NCI-H1105 (cell line): ENCODE measurements around the gene CFAP46.
"Not testable (repeated sequence)": the region's sequence is repeated elsewhere in the genome, so short reads cannot be mapped to it uniquely, and the experiment has no call there.

ENCODE experiments used
- DNase-seq: peaks from one replicate; lab custom pipeline; 2025; lab: John Stamatoyannopoulos, UW

The CFAP46 gene

DNA sequence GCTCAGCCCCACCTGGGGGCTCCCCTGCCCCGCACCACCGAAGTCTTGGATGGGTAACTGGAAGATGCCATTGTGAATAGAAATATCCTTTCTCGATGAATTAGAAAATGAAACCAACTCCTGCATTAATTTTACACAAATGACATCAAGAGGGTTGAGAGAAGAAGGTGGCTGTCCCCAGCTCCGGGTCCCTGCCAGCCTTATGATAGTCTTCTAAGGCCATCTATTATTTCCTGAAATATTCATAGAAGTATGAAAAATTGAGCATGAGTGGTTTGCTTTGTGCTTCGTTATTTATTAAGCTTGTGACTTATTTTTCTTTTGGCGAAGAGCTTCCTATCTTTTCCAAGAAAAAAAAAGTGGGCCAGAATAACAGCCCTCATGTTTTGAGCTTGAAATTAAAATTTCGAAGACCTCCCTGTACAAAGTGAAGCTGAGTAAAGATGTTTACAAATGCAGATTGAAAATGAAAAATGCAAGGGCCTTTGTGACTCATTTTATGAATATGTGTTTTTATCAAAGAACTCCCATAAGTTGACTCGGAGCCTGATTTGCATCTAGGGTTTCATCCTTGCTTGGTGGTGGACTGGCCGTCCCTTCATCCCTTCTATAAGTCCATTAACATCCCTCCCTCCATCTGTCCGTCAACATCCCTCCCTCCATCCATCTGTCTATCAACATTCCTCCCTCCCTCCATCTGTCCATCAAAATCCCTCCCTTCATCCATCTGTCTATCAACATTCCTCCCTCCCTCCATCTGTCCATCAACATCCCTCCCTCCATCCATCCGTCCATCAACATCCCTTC, 20.5 kb upstream of the CFAP46 start:
- DNase-seq, result no peak

DNA sequence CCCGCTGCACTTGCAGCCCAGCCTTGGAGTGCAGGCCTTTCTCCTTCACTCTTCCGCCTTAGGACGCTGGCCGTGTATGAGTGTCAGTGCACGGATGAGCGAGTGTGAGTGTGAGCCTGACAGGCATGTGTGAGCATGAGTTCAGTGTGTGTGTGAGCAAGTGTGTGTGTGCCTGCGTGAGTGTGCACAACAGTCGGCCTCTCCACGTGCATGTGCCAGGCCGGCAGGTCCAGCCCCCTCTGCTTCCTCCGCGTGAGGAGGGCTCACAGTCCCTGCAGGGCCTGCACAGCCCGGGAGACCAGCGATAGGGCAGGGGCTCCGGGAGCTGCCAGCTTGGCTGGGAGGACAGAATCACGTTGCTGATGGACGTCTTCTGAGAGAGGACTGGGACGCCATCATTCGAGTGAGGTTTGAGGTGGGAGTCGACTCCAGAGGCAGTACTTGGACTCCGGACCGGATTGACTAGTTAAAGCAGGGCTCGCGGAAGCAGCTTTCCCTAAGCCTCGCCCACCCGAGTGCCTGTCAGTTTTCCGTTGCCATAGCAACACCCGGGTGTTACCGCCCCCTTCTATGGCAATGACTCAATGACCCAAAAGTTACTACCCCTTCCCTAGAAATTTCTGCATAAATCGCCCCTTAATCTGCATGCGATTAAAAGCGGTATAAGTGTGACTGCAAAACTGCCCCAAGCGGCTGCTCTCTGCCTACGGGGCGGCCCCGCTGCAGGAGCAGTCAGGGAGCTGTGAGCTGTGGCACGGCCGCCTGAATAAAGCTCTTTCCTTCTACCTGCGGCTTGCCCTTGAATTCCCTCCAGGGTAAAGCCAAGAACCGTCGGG, 19.6 kb upstream of the CFAP46 start:
- DNase-seq, result peak; percentile 47

DNA sequence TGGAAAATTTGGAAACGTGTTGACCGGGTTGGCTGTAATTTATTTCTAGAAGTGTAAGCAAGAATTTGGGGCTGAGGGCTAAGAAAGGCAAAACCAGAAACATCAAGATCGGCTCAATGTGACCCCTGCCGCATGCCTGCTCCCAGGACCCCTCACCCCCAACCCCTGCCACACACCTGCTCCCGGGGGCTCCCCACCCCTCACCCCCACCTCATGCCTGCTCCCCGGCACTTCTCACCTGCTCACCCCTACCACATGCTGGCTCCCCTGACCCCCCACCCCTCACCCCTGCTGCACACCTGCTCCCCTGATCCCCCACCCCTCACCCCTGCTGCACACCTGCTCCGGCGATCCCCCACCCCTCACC, 19.0 kb upstream of the CFAP46 start:
- no peak for DNase-seq

DNA sequence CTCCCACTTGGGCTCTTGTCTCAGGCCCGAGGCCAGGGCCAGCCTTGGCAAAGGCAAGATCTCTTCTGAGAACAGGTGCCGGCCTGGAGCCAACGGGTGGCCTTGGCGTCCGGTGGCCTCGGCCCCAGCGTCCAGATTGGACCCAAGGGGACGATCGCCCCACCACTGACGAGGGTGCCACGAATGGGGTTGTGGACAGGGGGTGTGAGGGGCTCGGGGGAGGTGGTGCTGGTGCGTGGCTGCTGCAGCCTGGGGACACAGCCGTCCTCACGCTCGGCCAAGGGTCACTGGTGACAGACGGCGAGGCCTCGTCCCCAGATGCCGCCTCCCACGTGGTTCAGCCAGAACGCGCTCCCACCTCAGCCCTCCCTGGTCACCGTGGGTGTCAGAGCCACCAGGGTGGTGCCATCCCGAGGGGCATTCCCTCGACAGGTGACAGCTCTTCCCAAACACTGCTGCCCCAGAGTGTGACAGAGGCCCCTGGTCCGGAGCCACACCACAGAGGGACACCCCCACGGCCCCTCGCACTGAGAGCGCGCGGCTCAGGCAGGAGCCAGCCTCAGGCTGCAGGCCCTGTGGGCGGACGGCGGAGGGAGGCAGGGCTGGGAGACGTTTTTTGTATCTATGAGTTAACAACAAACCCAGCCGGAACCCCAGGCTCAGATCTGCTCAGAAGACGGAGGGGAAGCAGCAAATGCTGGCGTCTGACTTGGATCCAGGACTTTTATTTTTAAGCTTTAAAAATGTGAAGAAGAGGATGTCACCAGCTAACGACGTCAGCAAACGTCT, 18.5 kb upstream of the CFAP46 start:
- DNase-seq, result no peak

DNA sequence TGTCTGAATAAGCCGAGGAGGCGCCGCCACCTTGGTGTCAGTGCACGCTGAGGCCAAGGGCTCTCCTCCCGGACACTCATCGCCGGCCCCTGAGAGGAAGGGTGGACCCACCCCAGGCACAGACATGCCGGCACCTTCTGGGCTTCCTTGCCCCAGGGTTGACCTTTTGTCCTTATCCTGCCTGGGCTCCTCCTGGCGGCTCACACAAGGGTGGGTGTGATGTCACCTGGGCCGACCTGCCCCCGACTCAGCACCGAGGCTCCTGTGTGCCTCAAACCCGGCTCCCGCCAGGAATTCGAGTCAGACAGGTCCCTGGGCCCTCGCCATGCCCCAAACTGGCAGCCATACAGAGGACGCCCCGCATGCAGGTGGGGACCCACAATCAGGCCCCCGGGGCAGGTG, 17.7 kb upstream of the CFAP46 start:
- DNase-seq, result no peak

DNA sequence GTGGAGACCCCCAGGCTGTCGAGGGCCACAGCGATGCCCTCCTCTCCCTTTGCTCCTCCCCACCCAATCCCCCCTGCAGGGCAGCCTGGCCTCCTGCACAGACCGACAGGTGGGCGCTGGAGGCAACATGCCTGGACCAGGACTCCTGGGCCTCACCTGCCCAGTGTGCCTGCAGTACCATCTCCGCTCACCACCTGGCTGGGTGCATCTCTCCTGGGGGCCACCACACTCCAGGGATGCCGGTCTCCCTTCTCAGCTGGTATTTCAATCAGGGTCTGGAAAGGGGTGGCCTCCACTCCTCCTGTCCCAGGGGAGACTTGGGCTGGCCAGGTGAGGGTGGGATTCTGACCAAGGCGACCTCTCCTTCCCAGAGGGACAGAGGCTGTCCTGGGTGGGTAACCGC, 17.2 kb upstream of the CFAP46 start:
- no peak for DNase-seq

DNA sequence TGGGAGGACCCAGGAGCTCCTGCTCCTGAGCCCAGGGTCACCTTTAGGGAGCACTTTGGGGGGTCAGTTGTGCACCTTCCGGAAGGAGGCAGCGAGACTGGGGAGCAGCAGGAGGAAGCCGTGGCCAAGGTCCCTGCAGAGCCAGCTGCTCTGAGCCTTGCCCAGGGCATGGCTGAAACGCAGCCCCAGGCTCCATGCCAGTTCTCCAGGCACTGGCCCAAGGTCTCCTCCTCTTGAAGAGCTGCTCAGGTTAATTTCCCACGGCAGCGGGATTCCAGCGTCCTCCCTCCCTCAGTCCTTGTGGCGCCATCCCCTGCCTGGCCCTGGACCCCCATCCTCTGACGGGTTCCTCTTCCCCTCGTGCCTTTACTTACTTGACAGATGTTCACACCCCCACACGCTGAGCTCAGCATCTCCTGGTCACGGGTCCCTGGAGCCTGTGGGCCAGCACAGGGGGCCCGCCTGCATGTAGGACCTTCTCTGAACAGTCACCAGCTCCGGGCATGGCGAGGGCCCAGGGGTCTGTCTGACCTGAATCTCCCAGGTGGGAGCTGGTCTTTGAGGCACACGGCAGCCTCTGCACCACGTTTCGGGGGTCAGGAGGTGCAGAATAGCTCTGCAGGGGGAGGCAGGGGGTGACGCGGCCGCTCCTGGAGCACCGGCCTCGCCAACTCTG, 16.7 kb upstream of the CFAP46 start:
- no peak for DNase-seq

DNA sequence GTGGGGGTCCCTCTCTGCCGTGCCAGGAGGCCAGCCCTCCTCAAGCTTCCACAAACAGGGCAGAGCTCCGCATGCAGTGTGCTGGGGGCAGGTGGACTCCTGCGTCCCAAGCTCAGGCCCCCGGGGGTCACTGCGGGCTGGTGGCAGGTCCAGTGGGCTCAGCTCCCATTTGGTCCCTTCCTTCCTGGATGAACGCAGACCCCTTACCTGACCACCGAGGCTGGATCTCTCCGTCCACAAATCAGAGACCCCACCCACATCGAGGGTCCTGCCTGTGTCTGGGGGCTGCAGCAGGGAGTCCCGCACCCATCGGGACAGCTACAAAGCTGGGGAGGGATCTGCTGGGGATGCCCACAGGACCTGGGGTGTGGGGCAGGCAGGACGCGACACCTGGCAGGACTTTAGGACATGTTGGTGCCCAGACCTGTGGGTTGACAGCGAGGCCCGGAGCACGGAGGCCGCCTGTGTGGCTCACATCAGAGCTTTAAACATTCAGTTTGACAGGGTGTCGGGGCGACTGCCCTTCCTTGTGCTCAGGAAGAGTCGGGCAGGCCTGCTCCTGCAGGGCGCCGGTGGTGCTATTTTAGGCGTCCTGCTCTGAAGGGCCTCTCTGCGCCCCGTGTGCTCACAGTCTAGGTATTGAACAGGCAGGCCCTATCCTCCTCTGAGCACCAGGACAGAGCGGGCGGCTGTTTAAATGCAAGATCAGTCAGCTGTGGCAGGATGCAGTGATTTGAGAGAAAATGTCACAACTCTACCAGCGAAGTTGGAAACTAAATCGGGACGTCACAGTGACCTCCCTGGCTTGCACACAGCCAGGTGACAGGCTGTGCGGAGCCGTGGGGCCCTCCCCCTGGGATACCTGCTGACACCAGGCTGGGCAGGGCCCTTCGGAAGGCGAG, 15.9 kb upstream of the CFAP46 start:
- no peak for DNase-seq

DNA sequence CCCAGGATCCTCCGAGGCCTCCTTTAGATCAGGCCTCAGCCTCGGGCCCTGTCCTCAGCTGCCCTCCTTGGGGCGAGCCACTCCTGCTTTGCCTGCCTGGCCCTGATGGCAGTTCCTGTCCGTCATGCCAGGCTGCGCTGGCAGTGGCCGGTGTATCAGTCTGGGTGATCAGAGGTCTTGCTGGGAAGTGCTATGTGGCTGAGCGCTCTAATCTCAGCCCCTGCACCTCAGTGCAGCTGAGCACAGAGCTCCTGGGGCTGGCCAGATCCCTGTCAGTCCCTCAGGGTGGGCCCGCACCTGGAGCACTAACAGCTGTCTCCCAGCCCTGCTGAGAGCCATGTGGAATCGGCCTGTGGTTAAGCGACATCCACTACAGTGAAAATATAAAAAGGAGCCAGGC, 14.8 kb upstream of the CFAP46 start:
- no peak for DNase-seq

DNA sequence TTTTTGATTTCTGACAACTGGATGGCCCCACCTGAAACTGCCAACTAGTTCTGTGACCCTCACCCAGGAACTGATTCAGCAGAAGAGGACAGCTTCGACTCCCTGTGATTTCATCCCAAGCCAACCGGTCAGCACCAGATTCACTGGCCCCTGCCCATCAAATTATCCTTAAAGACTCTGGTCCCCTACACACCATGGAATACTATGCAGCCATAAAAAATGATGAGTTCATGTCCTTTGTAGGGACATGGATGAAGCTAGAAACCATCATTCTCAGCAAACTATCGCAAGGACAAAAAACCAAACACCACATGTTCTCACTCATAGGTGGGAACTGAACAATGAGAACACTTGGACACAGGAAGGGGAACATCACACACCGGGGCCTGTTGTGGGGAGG, 13.9 kb upstream of the CFAP46 start:
- not testable (repeated sequence) for DNase-seq

DNA sequence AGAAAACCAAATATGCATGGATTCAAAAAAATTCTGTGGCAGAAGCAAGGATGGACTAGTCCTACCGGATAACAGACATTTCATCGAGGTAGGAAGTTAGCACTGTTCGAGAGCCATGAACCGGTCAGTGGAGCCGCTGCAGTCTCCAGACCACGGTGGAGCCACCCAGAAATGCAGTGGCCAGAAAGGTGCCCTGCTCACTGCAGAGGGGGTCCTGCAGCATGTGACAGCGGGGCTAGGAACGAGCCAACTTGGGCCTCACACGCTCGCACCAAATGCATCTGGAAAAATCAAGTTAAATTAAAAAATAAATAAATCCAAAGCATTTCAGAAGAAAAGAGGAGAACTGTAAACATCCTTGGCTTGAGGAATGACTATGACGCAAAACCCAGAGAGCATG, 13.1 kb upstream of the CFAP46 start:
- no peak for DNase-seq

DNA sequence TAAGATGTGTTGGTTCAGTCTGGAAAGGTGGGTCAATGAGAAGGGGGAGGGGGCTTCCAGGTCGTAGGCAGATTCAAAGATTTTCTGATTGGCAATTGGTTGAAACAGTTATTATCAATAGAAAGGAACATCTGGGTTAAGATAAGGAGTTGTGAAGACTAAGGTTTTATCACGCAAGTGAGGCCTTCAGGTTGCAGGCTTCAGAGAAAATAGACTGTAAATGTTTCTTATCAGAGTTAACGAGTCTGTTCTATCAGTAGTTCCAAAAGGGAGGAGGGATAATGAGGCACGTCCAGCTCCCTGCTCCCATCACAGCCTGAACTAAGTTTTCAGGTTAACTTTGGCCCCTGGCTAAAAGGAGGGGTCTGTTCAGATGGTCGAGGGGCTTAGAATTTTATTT, 11.1 kb upstream of the CFAP46 start:
- DNase-seq, result no peak

DNA sequence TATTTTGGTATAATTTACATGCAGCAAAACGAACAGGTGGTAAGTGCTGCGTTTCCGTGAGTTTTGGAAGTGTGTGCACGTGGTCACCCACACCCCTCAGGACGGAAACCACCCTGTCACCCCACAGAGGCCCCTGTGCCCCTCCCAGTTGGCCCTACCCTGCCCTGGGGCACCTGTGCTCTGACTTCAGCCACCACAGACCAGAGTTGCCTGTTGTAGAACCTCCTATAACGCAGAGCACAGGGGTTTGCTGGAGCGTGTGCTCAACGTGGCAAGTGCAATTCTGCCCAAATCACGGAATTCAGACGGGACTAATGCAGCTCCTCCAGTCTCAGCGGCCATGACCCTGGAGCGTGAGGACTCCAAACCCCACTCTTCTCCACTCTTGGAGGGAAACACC, 9.6 kb upstream of the CFAP46 start:
- DNase-seq, result no peak

DNA sequence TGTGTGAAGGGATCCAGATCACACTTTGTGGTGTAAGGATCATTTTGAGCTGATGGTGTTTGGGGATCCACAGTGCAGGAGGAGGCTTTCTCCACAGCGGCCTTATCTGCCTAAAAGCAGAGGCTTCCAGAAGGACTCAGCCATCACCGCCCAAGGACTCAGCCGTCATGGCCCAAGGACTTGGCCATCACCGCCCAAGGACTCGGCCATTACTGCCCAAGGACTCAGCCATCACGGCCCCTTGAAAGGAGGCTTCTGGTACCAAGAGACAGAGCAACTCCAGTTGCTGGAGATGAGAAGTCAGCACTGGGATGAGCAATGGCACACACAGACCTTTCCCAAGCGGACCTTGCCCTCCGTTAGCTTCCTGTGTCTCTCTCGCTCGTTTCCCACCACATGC, 6.0 kb upstream of the CFAP46 start:
- no peak for DNase-seq

DNA sequence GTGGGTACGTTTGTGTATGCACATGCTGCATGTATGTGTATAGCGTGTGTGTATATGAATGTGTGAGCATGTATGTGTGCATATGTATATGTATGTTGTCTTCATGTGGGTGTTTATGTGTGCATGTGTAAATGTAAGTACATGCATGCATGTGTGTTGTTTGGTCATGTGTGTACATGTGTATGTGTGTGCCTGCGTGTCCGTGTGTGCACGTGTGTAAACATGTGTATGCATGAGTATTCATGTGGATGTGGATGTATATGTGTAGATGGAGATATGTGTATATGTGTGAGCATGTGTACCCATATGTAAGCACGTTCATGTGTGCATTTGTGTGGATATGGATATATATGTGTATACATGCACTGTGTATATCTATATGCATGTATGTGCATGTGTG, 5.5 kb upstream of the CFAP46 start:
- DNase-seq, result no peak

DNA sequence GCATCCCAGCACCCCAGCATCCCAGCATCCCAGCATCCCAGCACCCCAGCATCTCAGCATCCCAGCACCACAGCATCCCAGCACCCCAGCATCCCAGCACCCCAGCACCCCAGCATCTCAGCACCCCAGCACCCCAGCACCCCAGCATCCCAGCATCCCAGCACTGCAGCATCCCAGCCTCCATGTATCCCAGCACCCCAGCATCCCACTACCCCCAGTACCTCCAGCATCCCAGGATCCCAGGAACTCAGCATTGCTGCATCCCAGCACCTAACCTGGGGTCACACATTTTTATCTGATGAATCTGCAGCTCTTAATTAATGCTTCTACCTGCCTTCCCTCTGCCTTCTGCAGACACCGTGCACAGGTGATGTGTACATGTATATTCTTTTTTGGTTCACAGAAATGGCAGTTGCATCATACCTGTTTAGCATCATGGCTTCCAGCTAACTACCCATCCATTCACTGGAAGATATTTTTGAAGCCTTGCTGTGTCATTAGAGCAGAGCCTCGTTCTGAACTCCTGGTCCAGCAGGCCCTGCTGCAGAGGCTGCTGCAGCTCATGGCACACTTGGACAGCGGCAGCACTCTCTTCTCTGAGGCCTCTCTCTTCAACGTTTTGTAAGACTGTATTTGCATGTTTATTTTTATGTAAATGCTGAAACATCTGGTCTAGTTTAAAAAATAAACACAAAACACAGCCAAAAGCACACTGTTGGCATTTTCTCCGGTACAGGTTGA, 4.6 kb upstream of the CFAP46 start:
- no peak for DNase-seq

DNA sequence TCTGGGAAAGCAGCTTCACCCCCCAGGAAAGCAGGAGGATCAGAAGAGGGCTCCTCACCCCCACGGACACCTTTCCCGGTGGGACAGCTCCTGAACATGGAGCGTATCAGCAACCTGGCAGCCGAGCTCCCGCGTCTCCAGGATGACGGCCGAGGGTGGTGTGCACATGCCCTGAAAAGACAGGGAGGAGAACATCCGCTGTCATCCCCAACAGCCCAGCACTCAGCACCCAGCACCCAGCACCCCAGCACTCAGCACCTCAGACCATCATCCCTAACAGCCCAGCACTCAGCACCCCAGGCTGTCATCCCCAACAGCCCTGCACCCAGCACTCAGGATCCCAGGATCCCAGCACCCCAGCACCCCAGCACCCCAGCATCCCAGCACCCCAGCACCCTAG, 3.9 kb upstream of the CFAP46 start:
- DNase-seq, result no peak

DNA sequence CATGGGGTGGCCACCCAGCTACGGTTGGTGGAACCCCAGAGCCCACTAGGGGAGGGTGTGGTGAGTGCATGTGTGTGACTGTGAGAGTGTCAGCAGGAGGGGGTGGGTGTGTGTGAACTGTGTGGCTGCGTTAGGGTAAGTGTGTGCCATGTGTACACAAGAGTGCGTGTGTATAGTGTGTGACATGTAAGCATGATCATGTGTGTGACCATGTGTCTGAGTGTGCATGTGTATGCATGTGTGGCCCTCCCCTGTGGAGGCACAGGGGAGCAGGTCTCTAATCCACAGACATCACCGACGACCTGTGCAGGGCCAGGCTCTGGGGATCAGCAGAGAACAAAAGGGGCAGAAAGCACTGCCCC, 3.5 kb upstream of the CFAP46 start:
- DNase-seq, result no peak

DNA sequence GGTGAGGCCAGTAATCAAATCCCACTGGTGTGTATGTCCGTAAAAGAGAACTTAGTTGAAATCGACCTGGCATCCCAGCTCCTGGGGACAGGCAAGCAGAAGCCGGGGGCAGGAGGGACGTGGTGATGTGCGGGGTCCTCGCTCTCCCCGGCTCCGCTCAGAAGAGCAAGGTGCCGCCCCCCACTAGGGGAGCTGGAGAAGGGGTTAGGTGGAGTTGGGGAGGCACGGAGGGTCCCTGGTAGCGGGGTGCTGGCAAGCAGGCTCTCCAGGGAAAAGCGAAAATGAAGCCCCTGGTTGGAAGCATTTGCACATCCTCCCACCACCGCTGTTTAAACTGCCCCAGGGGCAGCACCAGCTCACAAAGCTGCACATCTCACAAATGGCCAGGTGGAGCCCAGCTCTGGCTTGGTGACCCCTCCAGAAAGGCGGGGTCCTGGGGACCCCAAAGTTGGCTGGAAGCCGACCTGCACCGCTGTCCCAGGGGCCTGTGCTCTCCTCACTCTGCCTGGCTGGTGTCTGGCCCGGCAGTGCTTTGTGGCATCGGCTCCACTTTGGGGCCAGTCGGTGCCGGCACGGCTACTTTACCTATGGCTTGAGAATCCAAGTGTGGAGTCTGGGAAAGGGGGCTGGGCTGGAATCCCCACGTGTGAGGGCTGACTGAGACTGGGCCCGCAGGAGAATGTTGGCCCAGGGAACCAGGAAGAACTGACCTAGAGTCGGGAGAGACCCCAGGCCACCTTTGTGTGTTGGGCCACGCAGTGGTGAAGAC, 2.9 kb upstream of the CFAP46 start:
- no peak for DNase-seq

DNA sequence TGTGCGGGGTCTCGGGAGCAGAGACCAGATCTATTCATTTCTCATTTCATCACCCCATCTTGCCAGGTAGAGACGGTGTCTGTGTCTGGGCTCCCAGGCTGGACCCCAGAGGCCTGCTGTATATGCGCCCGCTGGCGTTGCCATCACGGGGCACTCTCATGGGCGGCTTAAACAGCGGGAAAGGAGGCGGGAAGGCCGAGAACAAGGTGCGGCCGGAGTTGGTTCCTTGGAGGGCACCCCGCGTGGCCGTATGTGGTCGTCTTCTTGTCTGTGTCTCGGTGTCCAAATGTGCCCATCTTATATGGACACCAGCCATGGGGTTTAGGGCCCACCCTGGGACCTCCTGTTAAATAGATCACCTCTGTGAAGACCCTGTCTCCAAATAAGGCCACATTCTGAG, 2.1 kb upstream of the CFAP46 start:
- no peak for DNase-seq
